Endothelial cell of umbilical vein (primary cell): Measurements from ENCODE around the gene USP6NL. TPM values are rescaled to one million over a fixed set of nuclear protein-coding genes. Genes with fewer than 3 reads are reported as not detected.
A peak's percentile ranks its signal among the peaks of the same experiment; 100 is the strongest.

Experiments used
- BruUV-seq: library from RNA; stranded (reverse); fragments of 400-500 nt; replicated peaks from 2 replicates; lab custom pipeline; 2021; lab: Mats Ljungman, UMichigan
- CTCF ChIA-PET: fragments of 300-600, 350-600 bp; sonication (Branson Sonifier 250); formaldehyde crosslinking; loops from one replicate; lab custom pipeline; 2021; ENCODE audit warnings: antibody characterized with exemption, inconsistent platforms; lab: Charles Lee
- POLR2A ChIA-PET: fragments of 300-600, 350-600 bp; sonication (Branson Sonifier 250); formaldehyde crosslinking; loops from one replicate; lab custom pipeline; 2021; ENCODE audit warnings: antibody characterized with exemption, inconsistent platforms; lab: Charles Lee
- DNase-seq: peaks from one replicate; pipeline ENCODE4 v3.0.0-alpha.2; 2011; ENCODE audit warnings: low read depth, low spot score
- FAIRE-seq: peaks from 2 replicates; lab custom pipeline; 2011; peaks lifted over from hg19 to GRCh38; lab: Jason Lieb, UNC
- H2AFZ ChIP-seq: 2 replicates; pipeline ENCODE4 v1.6.0; 2012; ENCODE audit warnings: low read depth, low read length, control low read depth, inconsistent platforms
- H3K27ac ChIP-seq: 2 replicates; pipeline ENCODE4 v1.5.1; 2011; ENCODE audit warnings: low read depth, mild to moderate bottlenecking, control low read depth, low read length, moderate library complexity; ENCODE audit not compliant: insufficient read depth
- H3K27me3 ChIP-seq, 2 experiments: 2 replicates each; pipeline versions ENCODE4 v1.6.0 to v1.6.1; 2011; ENCODE audit warnings: low read length in 2 of 2, mixed read lengths in 1 of 2; ENCODE audit not compliant: control insufficient read depth in 2 of 2, insufficient read depth in 2 of 2
- H3K36me3 ChIP-seq, 2 experiments: 2 replicates in 1 of 2; 3 replicates in 1 of 2; pipeline ENCODE4 v1.5.1; 2011; ENCODE audit warnings: low read length in 2 of 2, mild to moderate bottlenecking in 1 of 2, moderate library complexity in 1 of 2; ENCODE audit not compliant: control insufficient read depth in 2 of 2, insufficient read depth in 2 of 2; ENCODE audit errors: extremely low read depth in 1 of 2
- H3K4me1 ChIP-seq: 3 replicates; pipeline ENCODE4 v1.5.1; 2011; ENCODE audit warnings: mild to moderate bottlenecking, low read length; ENCODE audit not compliant: control insufficient read depth, insufficient read depth; ENCODE audit errors: extremely low read depth
- H3K4me2 ChIP-seq: 2 replicates; pipeline ENCODE4 v1.6.1; 2011; ENCODE audit warnings: low read length, control low read depth, mixed read lengths; ENCODE audit not compliant: insufficient read depth
- H3K4me3 ChIP-seq, 3 experiments: fragments of 200-600 bp in 1 of 3; sonication (generic), shearing (Covaris generic) in 1 of 3; replicated peaks in 1 of 3; 2 replicates each; pipeline ENCODE4 v1.5.1; 2011 to 2016; ENCODE audit warnings: control low read depth in 3 of 3, low read length in 3 of 3, mild to moderate bottlenecking in 2 of 3, inconsistent platforms in 1 of 3, low read depth in 1 of 3, moderate library complexity in 1 of 3; ENCODE audit not compliant: insufficient read depth in 1 of 3
- H3K79me2 ChIP-seq: 2 replicates; pipeline ENCODE4 v1.6.0; 2012; ENCODE audit warnings: low read length, inconsistent platforms; ENCODE audit not compliant: control insufficient read depth, insufficient read depth
- H3K9ac ChIP-seq: replicated peaks from 2 replicates; pipeline ENCODE3; 2011; ENCODE audit warnings: low read length, control low read depth; ENCODE audit not compliant: insufficient read depth; ENCODE audit errors: extremely low read depth
- H3K9me1 ChIP-seq: replicated peaks from 3 replicates; pipeline ENCODE4 v1.6.0; 2011; ENCODE audit warnings: mild to moderate bottlenecking, low read length; ENCODE audit not compliant: control insufficient read depth, insufficient read depth; ENCODE audit errors: extremely low read depth
- H3K9me3 ChIP-seq: replicated peaks from 2 replicates; pipeline ENCODE4 v1.5.1; 2012; ENCODE audit warnings: low read length, inconsistent platforms; ENCODE audit not compliant: control insufficient read depth, insufficient read depth
- H4K20me1 ChIP-seq: replicated peaks from 2 replicates; pipeline ENCODE3; 2011; ENCODE audit warnings: mild to moderate bottlenecking, low read length; ENCODE audit not compliant: control insufficient read depth, insufficient read depth; ENCODE audit errors: extremely low read depth
- CTCF ChIP-seq, 2 donors: IDR thresholded peaks; 1 replicate in 1 of 2; 2 replicates in 1 of 2; pipeline ENCODE4 v1.5.1; 2011; ENCODE audit warnings: low read length in 2 of 2, mild to moderate bottlenecking in 2 of 2, moderate library complexity in 2 of 2, control low read depth in 1 of 2, inconsistent platforms in 1 of 2, low read depth in 1 of 2; ENCODE audit not compliant: insufficient read depth in 1 of 2; ENCODE audit errors: extremely low read depth in 1 of 2
- EZH2 ChIP-seq: IDR thresholded peaks from 2 replicates; pipeline ENCODE4 v1.6.1; 2012; ENCODE audit warnings: borderline replicate concordance, low read depth, mild to moderate bottlenecking, moderate library complexity, low read length, inconsistent platforms; ENCODE audit not compliant: severe bottlenecking
- FOS ChIP-seq: IDR thresholded peaks from 2 replicates; pipeline ENCODE4 v1.6.1; 2011; ENCODE audit warnings: mild to moderate bottlenecking, low read length, moderate library complexity, borderline replicate concordance; ENCODE audit not compliant: insufficient read depth
- GATA2 ChIP-seq: IDR thresholded peaks from 2 replicates; pipeline ENCODE4 v1.7.0; 2011; ENCODE audit warnings: low read depth, mild to moderate bottlenecking, moderate library complexity, mixed read lengths, low read length; ENCODE audit not compliant: insufficient read length, insufficient read depth
- JUN ChIP-seq: IDR thresholded peaks from 2 replicates; pipeline ENCODE4 v1.6.1; 2011; ENCODE audit warnings: borderline replicate concordance, low read depth; ENCODE audit not compliant: insufficient read length, insufficient read depth
- MAX ChIP-seq: IDR thresholded peaks from 2 replicates; pipeline ENCODE4 v1.6.1; 2011; ENCODE audit not compliant: insufficient read depth, insufficient read length
- MYC ChIP-seq: IDR thresholded peaks from one replicate; pipeline ENCODE4 v1.6.1; 2011; ENCODE audit warnings: mild to moderate bottlenecking, low read depth, low read length
- POLR2A ChIP-seq: IDR thresholded peaks from 2 replicates; pipeline ENCODE4 v1.6.1; 2012; ENCODE audit warnings: low read depth, mild to moderate bottlenecking, control low read depth, low read length
- POLR2AphosphoS5 ChIP-seq: IDR thresholded peaks from 2 replicates; pipeline ENCODE4 v1.6.1; 2012; ENCODE audit warnings: low read depth, mild to moderate bottlenecking, control low read depth, low read length, moderate library complexity; ENCODE audit not compliant: insufficient read depth
- dilution Hi-C: fragments of 300-500 bp; cut with MboI; formaldehyde crosslinking; loops from one replicate; pipeline ENCODE4 v1.15.0; 2019; ENCODE audit warnings: low sequenced_read_pairs; ENCODE audit not compliant: extremely low pct_ligation_motif_present
- intact Hi-C: fragments of 100-400 bp; cut with micrococcal nuclease; formaldehyde crosslinking; loops from one replicate; pipeline ENCODE4 v1.10.0; 2022
- polyA plus RNA-seq, 4 experiments: library from polyadenylated mRNA; depleted of rRNA in 3 of 4; stranded (reverse) in 3 of 4; unstranded in 1 of 4; fragments of >200 nt; gene quantifications; 2 replicates each; pipeline versions ENCODE4 v1.2.1 to v1.2.3, GENCODE V29; 2011 to 2012; ENCODE audit warnings: missing spikeins in 1 of 4
- total RNA-seq: library from RNA; stranded (reverse); gene quantifications from 2 replicates; pipeline ENCODE4 v1.2.3, GENCODE V29; 2021

Gene USP6NL
- total and polyA plus RNA-seq, 2 donors (not counting 3 experiments of a cell fraction or from before 2014, with no cell fraction given) = 13.5 to 29.2 TPM

- H3K27ac ChIP-seq = peak overlapping the region; percentile 59
- dilution Hi-C loops = no loop called here
- H3K4me2 ChIP-seq = peak overlapping the region; percentile 53
- TSS peak; percentile 63 for BruUV-seq
- no peak overlapping the region for H2AFZ ChIP-seq
- H3K9ac ChIP-seq = peak overlapping the region; percentile 40
- ChIA-PET CTCF (interaction anchor here (0.6 to 1.5 kb wide), 15 partner anchors 10 to 206 kb away, joined by 3 to 9 read pairs (median 4); no protein-coding TSS in a partner anchor), POLR2A (no interaction called here)
- H3K79me2 ChIP-seq = peaks cover 37% of the 10 kb centered on the region
- no peaks in the 10 kb centered on the region for H3K27me3 ChIP-seq
- FAIRE-seq (peak; percentile 87), DNase-seq (peak; percentile 94)
- H4K20me1 ChIP-seq = peaks cover under 1% of the 10 kb centered on the region
- H3K4me1 ChIP-seq = peaks cover 26% of the 10 kb centered on the region
- peak overlapping the region in 1 of 3 experiments; percentile 8 for H3K4me3 ChIP-seq
- no peaks in the 10 kb centered on the region for H3K9me1 ChIP-seq
- intact Hi-C loops = loop anchor here (1.0 to 2.0 kb wide), 2 partner anchors 59 to 133 kb away; partner anchors contain the start of gene USP6NL
- TF ChIP-seq POLR2A (no peak), MAX (no peak), POLR2AphosphoS5 (no peak), FOS (peak; percentile 98), CTCF (IDR thresholded peaks at IDR 0.05; ENCODE audit: extremely low read depth in 1 of 2, insufficient read depth in 1 of 2, low read depth in 1 of 2, low read length in 2 of 2) (no peak), EZH2 (no peak), MYC (no peak), GATA2 (peak; percentile 39), JUN (peak; percentile 98)
- H3K36me3 ChIP-seq = no peaks in the 10 kb centered on the region
- H3K9me3 ChIP-seq = no peaks in the 10 kb centered on the region
Observed at GRCh38 chr10:11551916-11552602, 59.4 kb downstream of the USP6NL start.
